Activated naive CD8-positive, alpha-beta T cell treated with anti-CD3 and anti-CD28 coated beads, Interleukin-2, amount 10 ng/mL, durations not matched to agents 7 days and 5 days (primary cell): ENCODE measurements around the gene NECTIN4. TPM values are rescaled to one million over a fixed set of nuclear protein-coding genes. Genes with fewer than 3 reads are reported as not detected.
"Not testable (repeated sequence)": the region's sequence is repeated elsewhere in the genome, so short reads cannot be mapped to it uniquely, and the experiment has no call there.

Source experiments
- ATAC-seq: fragments of 150-1000 bp; cut with Tn5 transposase; one replicate; pipeline ENCODE4 v1.10.0; 2021; ENCODE audit warnings: low read depth, moderate library complexity
- POLR2A ChIA-PET: fragments of 350-600 bp; sonication (Branson Sonifier 250); formaldehyde crosslinking; loops from one replicate; lab custom pipeline; 2021; ENCODE audit warnings: antibody characterized with exemption; lab: Charles Lee
- DNase-seq: peaks from one replicate; pipeline ENCODE4 v3.0.0; 2021
- H3K27ac Mint-ChIP-seq: one replicate; pipeline ENCODE4 v1.8.0; 2022; ENCODE audit warnings: mild to moderate bottlenecking, mixed read lengths
- H3K27me3 Mint-ChIP-seq: one replicate; pipeline ENCODE4 v1.8.0; 2022; ENCODE audit warnings: mild to moderate bottlenecking, moderate library complexity, mixed read lengths
- H3K36me3 Mint-ChIP-seq: one replicate; pipeline ENCODE4 v1.8.0; 2021; ENCODE audit warnings: mild to moderate bottlenecking, mixed read lengths
- H3K4me1 Mint-ChIP-seq: one replicate; pipeline ENCODE4 v1.8.0; 2021; ENCODE audit warnings: mixed read lengths
- H3K4me3 Mint-ChIP-seq: one replicate; pipeline ENCODE4 v1.8.0; 2022; ENCODE audit warnings: mild to moderate bottlenecking, moderate library complexity, mixed read lengths
- H3K9me3 Mint-ChIP-seq: one replicate; pipeline ENCODE4 v1.8.0; 2021; ENCODE audit warnings: mixed read lengths
- total RNA-seq, 2 experiments: library from RNA; stranded (reverse); gene quantifications; one replicate each; pipeline ENCODE4 v1.2.3, GENCODE V29; 2021

NECTIN4 gene
- total RNA-seq, 2 experiments from 2014 or later, result not detected

- Mint-ChIP-seq H3K27ac (peak overlapping the region; percentile 30), H3K4me3 (no peak overlapping the region), H3K27me3 (no peaks in the 10 kb centered on the region), H3K4me1 (peaks cover 26% of the 10 kb centered on the region), H3K36me3 (peaks cover 24% of the 10 kb centered on the region), H3K9me3 (no peaks in the 10 kb centered on the region)
- ATAC-seq (no peak), DNase-seq (no peak)
- POLR2A ChIA-PET, result interaction anchor here (0.7 to 1.8 kb wide), 3 partner anchors 12 to 240 kb away, joined by 3 to 4 read pairs (median 4); partner anchors contain the start of genes DEDD and USF1
Observed at GRCh38 chr1:161121042-161121650, 31.8 kb upstream of the NECTIN4 start.

GRCh38 chr1:161119092-161119903 lies 29.9 kb upstream of the NECTIN4 start:
- peak overlapping the region; percentile 94 for H3K4me3 Mint-ChIP-seq
- POLR2A ChIA-PET, result interaction anchor here (1.3 to 2.5 kb wide), 3 partner anchors 21 to 52 kb away, joined by 4 to 16 read pairs (median 14); partner anchors contain the start of gene KLHDC9

GRCh38 chr1:161117759-161118581 lies 28.6 kb upstream of the NECTIN4 start, which contains the start of the genes NIT1 and PFDN2:
Gene NIT1, plus strand, starts transcription at chr1:161118105. Its CDS starts 72 bp downstream, at chr1:161118177.
Gene PFDN2, minus strand, starts transcription at chr1:161118037. Its CDS starts 11 bp downstream, at chr1:161118026.
- DNase-seq (peak; percentile 90), ATAC-seq (peak; percentile 80)
- POLR2A ChIA-PET, result interaction anchor here (0.6 to 2.5 kb wide), 21 partner anchors 10 to 407 kb away, joined by 3 to 16 read pairs (median 4); partner anchors contain the start of genes ARHGAP30, CD48, F11R and KLHDC9
- Mint-ChIP-seq H3K27ac (peak within 1 kb of the TSS; percentile 89), H3K27me3 (no peaks in the 10 kb centered on the region), H3K4me3 (peak within 1 kb of the TSS; percentile 94), H3K9me3 (no peaks in the 10 kb centered on the region), H3K36me3 (peaks cover 19% of the 10 kb centered on the region), H3K4me1 (peaks cover 45% of the 10 kb centered on the region)

More at GRCh38 chr1:161119092-161119903, 29.9 kb upstream of the NECTIN4 start:
- no peaks in the 10 kb centered on the region for H3K9me3 Mint-ChIP-seq
- no peak for DNase-seq
- peaks cover 34% of the 10 kb centered on the region for H3K4me1 Mint-ChIP-seq
- H3K36me3 Mint-ChIP-seq, result peaks cover 23% of the 10 kb centered on the region
- peak overlapping the region; percentile 89 for H3K27ac Mint-ChIP-seq
- H3K27me3 Mint-ChIP-seq, result no peaks in the 10 kb centered on the region
- peak; percentile 60 for ATAC-seq

GRCh38 chr1:161115961-161116360 lies 26.6 kb upstream of the NECTIN4 start:
- H3K27me3 Mint-ChIP-seq, H3K9me3 Mint-ChIP-seq, ATAC-seq, POLR2A ChIA-PET, DNase-seq: not testable (repeated sequence)
- Mint-ChIP-seq H3K27ac (peak overlapping the region; percentile 68), H3K36me3 (peaks cover 17% of the 10 kb centered on the region), H3K4me1 (peaks cover 49% of the 10 kb centered on the region), H3K4me3 (peak overlapping the region; percentile 26)

- Mint-ChIP-seq H3K4me1 (peaks cover 48% of the 10 kb centered on the region), H3K4me3 (peak overlapping the region; percentile 19), H3K36me3 (peaks cover 17% of the 10 kb centered on the region), H3K9me3 (no peaks in the 10 kb centered on the region), H3K27ac (peak overlapping the region; percentile 68), H3K27me3 (no peaks in the 10 kb centered on the region)
- ATAC-seq, result no peak
- POLR2A ChIA-PET, result no interaction called here
- no peak for DNase-seq
Observed at GRCh38 chr1:161115132-161115711, 25.9 kb upstream of the NECTIN4 start.

- POLR2A ChIA-PET, result no interaction called here
- Mint-ChIP-seq H3K27ac (peak overlapping the region; percentile 33), H3K27me3 (no peaks in the 10 kb centered on the region), H3K9me3 (no peaks in the 10 kb centered on the region), H3K4me3 (no peak overlapping the region), H3K4me1 (peaks cover 43% of the 10 kb centered on the region), H3K36me3 (peaks cover 15% of the 10 kb centered on the region)
- ATAC-seq (no peak), DNase-seq (no peak)
Observed at GRCh38 chr1:161114556-161114955, 25.2 kb upstream of the NECTIN4 start.

GRCh38 chr1:161113915-161114314 lies 24.6 kb upstream of the NECTIN4 start:
- ATAC-seq (no peak), DNase-seq (no peak)
- POLR2A ChIA-PET, result no interaction called here
- H3K4me3 Mint-ChIP-seq, result no peak overlapping the region
- peak overlapping the region; percentile 33 for H3K27ac Mint-ChIP-seq
- peaks cover 39% of the 10 kb centered on the region for H3K4me1 Mint-ChIP-seq
- no peaks in the 10 kb centered on the region for H3K9me3 Mint-ChIP-seq
- H3K36me3 Mint-ChIP-seq, result peaks cover 17% of the 10 kb centered on the region
- H3K27me3 Mint-ChIP-seq, result no peaks in the 10 kb centered on the region

- POLR2A ChIA-PET, result no interaction called here
- Mint-ChIP-seq H3K27ac (no peak overlapping the region), H3K36me3 (peaks cover 21% of the 10 kb centered on the region), H3K4me3 (no peak overlapping the region), H3K27me3 (no peaks in the 10 kb centered on the region), H3K4me1 (peaks cover 34% of the 10 kb centered on the region), H3K9me3 (no peaks in the 10 kb centered on the region)
- no peak for ATAC-seq
- DNase-seq, result no peak
Observed at GRCh38 chr1:161111527-161111926, 22.2 kb upstream of the NECTIN4 start.

- ATAC-seq (no peak), DNase-seq (no peak)
- Mint-ChIP-seq H3K27ac (no peak overlapping the region), H3K9me3 (no peaks in the 10 kb centered on the region), H3K36me3 (peaks cover 21% of the 10 kb centered on the region), H3K4me1 (peaks cover 31% of the 10 kb centered on the region), H3K4me3 (no peak overlapping the region), H3K27me3 (no peaks in the 10 kb centered on the region)
- POLR2A ChIA-PET, result no interaction called here
Observed at GRCh38 chr1:161111117-161111516, 21.8 kb upstream of the NECTIN4 start.

GRCh38 chr1:161106431-161106830 lies 17.1 kb upstream of the NECTIN4 start:
- H3K4me3 Mint-ChIP-seq, result no peak overlapping the region
- H3K4me1 Mint-ChIP-seq, result peaks cover 7% of the 10 kb centered on the region
- ATAC-seq (no peak), DNase-seq (no peak)
- H3K27me3 Mint-ChIP-seq, result no peaks in the 10 kb centered on the region
- no peak overlapping the region for H3K27ac Mint-ChIP-seq
- no peaks in the 10 kb centered on the region for H3K9me3 Mint-ChIP-seq
- H3K36me3 Mint-ChIP-seq, result peaks cover 22% of the 10 kb centered on the region
- POLR2A ChIA-PET, result interaction anchor here (0.6 to 2.6 kb wide), 2 partner anchors 11 to 95 kb away, joined by 5 to 11 read pairs; partner anchors contain the start of genes NIT1 and PFDN2

- peaks cover 19% of the 10 kb centered on the region for H3K4me1 Mint-ChIP-seq
- no peaks in the 10 kb centered on the region for H3K27me3 Mint-ChIP-seq
- DNase-seq, result no peak
- no peak overlapping the region for H3K4me3 Mint-ChIP-seq
- ATAC-seq, result no peak
- POLR2A ChIA-PET, result interaction anchor here (0.6 to 7.0 kb wide), 3 partner anchors 17 to 61 kb away, joined by 3 to 118 read pairs (median 9); partner anchors contain the start of genes ARHGAP30, NIT1 and PFDN2
- H3K27ac Mint-ChIP-seq, result no peak overlapping the region
- peaks cover 5% of the 10 kb centered on the region for H3K36me3 Mint-ChIP-seq
- H3K9me3 Mint-ChIP-seq, result no peaks in the 10 kb centered on the region
Observed at GRCh38 chr1:161100556-161100955, 11.2 kb upstream of the NECTIN4 start.

- peaks cover 20% of the 10 kb centered on the region for H3K4me1 Mint-ChIP-seq
- peak overlapping the region; percentile 70 for H3K27ac Mint-ChIP-seq
- POLR2A ChIA-PET, result interaction anchor here (1.4 to 7.0 kb wide), 7 partner anchors 18 to 102 kb away, joined by 3 to 118 read pairs (median 8); partner anchors contain the start of genes ARHGAP30, DEDD, NIT1 and PFDN2
- no peaks in the 10 kb centered on the region for H3K9me3 Mint-ChIP-seq
- peaks cover 3% of the 10 kb centered on the region for H3K36me3 Mint-ChIP-seq
- no peaks in the 10 kb centered on the region for H3K27me3 Mint-ChIP-seq
- no peak for ATAC-seq
- H3K4me3 Mint-ChIP-seq, result peak overlapping the region; percentile 77
- DNase-seq, result peak; percentile 17
Observed at GRCh38 chr1:161099090-161099802, 9.9 kb upstream of the NECTIN4 start.
